Measurements from ENCODE around the gene NADSYN1.

DNA sequence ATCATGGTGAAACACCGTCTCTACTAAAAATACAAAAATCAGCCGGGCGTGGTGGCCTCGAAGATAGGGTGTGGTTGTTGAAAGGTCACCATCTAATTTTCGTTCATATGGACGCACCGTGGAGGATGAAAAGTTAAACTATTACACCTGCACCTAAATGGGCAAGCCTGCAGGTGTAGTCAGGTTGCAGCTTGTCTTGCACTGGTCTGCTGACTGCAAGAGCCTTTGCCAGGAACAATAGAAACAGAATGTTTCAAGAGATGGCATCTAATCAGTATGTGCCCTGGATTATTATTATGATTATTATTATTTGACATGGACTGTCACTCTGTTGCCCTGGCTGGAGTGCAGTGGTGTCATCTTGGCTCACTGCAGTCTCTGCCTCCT is 908 bp downstream of the NADSYN1 start:
- TF ChIP-seq CTCF (IDR thresholded peaks at IDR 0.05): no peak
- no peak for TF ChIP-seq POLR2A (IDR thresholded peaks at IDR 0.05)
